Stimulated activated memory B cell treated with anti-CD40 and anti-IgM and Interleukin-4, amounts not matched to agents 10 μg/mL and 1 μg/mL and 100 μg/mL, for 72 hours (primary cell): ENCODE results near the gene PNMA6E.
A peak's percentile ranks its signal among the peaks of the same experiment; 100 is the strongest.

ENCODE experiments used
- ATAC-seq: fragments of 150-1000 bp; cut with Tn5 transposase; 2 replicates; pipeline ENCODE4 v1.10.0; 2021
- H3K27ac Mint-ChIP-seq: one replicate; pipeline ENCODE4 v1.8.0; 2022; ENCODE audit warnings: mild to moderate bottlenecking, mixed read lengths
- H3K27me3 Mint-ChIP-seq: one replicate; pipeline ENCODE4 v1.8.0; 2022; ENCODE audit warnings: mixed read lengths
- H3K36me3 Mint-ChIP-seq: one replicate; pipeline ENCODE4 v1.8.0; 2022; ENCODE audit warnings: mixed read lengths
- H3K4me1 Mint-ChIP-seq: one replicate; pipeline ENCODE4 v1.8.0; 2022; ENCODE audit warnings: mixed read lengths
- H3K4me3 Mint-ChIP-seq: one replicate; pipeline ENCODE4 v1.8.0; 2022; ENCODE audit warnings: mild to moderate bottlenecking, moderate library complexity, mixed read lengths
- H3K9me3 Mint-ChIP-seq: one replicate; pipeline ENCODE4 v1.8.0; 2022; ENCODE audit warnings: mixed read lengths

PNMA6E gene

GRCh38 chrX:153416781-153417450, 15.8 kb upstream of the PNMA6E start:
- Mint-ChIP-seq H3K9me3 (no peaks in the 10 kb centered on the region), H3K4me1 (peaks cover 12% of the 10 kb centered on the region), H3K27me3 (no peaks in the 10 kb centered on the region), H3K4me3 (no peak overlapping the region), H3K36me3 (peaks cover 15% of the 10 kb centered on the region), H3K27ac (no peak overlapping the region)
- no peak for ATAC-seq

- Mint-ChIP-seq H3K36me3 (peaks cover 8% of the 10 kb centered on the region), H3K27me3 (no peaks in the 10 kb centered on the region), H3K27ac (no peak overlapping the region), H3K4me1 (peaks cover 20% of the 10 kb centered on the region), H3K9me3 (no peaks in the 10 kb centered on the region), H3K4me3 (no peak overlapping the region)
- no peak for ATAC-seq
These were observed 13.8 kb upstream of the PNMA6E start for GRCh38 chrX:153414856-153415510.

DNA sequence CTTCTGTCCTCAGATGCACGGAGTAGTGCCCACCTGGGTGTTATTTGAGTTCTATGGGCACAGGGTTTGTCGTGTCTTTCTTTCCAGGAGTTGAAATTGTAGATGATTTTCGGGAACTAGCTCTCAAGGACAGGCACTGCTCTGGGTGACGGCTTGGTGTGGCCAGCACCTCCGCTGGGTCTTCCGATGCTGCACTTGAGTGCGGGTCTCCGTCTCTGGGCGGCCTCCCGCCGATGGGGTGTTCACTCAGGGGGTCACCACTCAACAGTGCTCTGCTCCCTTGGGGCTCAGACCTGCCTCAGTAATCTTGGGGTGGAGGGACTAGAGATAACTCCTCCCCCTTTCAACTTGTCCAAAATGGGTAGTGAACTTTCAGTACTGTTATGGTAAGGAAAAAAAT, 12.6 kb upstream of the PNMA6E start:
- H3K4me1 Mint-ChIP-seq, result peaks cover 20% of the 10 kb centered on the region
- H3K4me3 Mint-ChIP-seq, result no peak overlapping the region
- no peak overlapping the region for H3K27ac Mint-ChIP-seq
- H3K27me3 Mint-ChIP-seq, result no peaks in the 10 kb centered on the region
- H3K36me3 Mint-ChIP-seq, result peaks cover 8% of the 10 kb centered on the region
- no peak for ATAC-seq
- no peaks in the 10 kb centered on the region for H3K9me3 Mint-ChIP-seq

- no peak for ATAC-seq
- peak overlapping the region; percentile 80 for H3K27ac Mint-ChIP-seq
- peaks cover 8% of the 10 kb centered on the region for H3K36me3 Mint-ChIP-seq
- H3K9me3 Mint-ChIP-seq, result no peaks in the 10 kb centered on the region
- peaks cover 20% of the 10 kb centered on the region for H3K4me1 Mint-ChIP-seq
- no peak overlapping the region for H3K4me3 Mint-ChIP-seq
- no peaks in the 10 kb centered on the region for H3K27me3 Mint-ChIP-seq
These were observed 11.9 kb upstream of the PNMA6E start for GRCh38 chrX:153412746-153413720.

DNA sequence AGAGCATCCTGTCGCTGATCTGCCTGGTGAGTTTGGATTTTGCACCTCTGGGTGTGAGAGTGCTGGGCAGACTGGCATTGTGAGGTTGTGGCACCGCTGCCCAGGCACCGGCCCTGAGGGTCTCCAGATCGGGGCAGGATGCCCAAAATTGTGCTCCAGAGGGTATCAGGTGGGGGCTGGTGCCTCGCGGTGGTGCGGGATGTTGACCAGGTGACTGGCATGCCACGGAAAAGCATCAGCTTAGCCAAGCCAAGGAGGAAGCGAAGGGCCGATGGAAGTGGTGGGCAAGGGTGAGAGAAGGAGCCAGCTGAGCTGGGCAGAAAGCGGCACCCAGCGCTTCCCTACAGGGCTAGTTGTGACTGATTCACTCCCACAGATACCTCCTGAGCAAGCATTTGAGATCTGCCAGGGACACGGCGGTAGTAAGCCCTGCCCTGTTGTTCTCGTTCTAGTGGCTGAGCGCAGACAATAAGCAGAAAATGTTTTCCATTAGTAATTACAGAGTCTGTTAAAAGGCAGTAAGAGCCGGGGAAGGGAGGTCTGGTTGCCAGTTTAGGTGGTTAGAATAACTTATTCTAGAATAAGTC, 10.9 kb upstream of the PNMA6E start:
- Mint-ChIP-seq H3K27ac (peak overlapping the region; percentile 80), H3K4me1 (peaks cover 20% of the 10 kb centered on the region), H3K4me3 (peak overlapping the region; percentile 77), H3K27me3 (no peaks in the 10 kb centered on the region), H3K36me3 (no peaks in the 10 kb centered on the region), H3K9me3 (no peaks in the 10 kb centered on the region)
- ATAC-seq, result no peak

DNA sequence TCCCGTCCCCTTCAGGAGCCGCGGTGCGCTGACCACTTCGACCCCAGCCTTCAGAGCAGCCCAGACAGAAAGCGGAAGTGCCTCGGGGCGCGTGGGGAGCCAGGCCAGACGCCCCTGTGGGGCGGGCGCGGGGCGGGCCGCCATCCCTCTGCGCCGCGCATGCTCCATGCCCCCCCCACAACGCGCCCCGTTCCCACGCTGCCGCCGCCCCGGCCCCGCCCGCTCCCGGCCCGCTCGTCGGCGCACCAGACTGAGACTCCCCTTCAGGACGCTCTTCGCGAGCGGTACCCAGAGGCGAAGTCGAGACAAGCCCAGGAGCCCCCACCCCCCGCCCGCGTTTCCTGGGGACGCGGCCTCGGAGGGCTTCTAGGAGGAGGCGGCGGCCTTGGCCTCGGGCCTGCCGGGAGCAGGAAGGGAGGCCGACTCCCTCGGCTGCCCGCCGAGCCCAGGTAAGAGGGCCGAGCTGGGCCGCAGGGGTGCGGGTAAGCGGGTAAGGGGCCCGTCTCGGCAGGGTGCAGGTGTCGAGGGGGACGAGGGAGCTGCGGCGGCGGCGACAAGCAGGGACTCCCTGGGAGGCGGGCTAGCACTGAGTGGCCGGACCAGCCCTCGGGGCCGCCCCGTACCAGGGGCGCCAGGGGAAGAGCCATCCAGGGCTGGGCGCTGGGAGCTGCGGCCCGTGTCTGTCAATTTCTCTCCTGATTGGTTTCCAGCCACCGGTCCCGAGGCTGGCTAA, 10.3 kb upstream of the PNMA6E start, which contains the start of gene ZFP92:
TSS of gene ZFP92 (plus strand) at position 218 of the 733 bp plus-strand sequence. CDS start 6,851 bp downstream, outside the sequence.
- Mint-ChIP-seq H3K4me3 (peak within 1 kb of the TSS; percentile 77), H3K27me3 (no peaks in the 10 kb centered on the region), H3K4me1 (peaks cover 17% of the 10 kb centered on the region), H3K27ac (peak within 1 kb of the TSS; percentile 80), H3K36me3 (no peaks in the 10 kb centered on the region), H3K9me3 (no peaks in the 10 kb centered on the region)
- ATAC-seq, result peak; percentile 75

DNA sequence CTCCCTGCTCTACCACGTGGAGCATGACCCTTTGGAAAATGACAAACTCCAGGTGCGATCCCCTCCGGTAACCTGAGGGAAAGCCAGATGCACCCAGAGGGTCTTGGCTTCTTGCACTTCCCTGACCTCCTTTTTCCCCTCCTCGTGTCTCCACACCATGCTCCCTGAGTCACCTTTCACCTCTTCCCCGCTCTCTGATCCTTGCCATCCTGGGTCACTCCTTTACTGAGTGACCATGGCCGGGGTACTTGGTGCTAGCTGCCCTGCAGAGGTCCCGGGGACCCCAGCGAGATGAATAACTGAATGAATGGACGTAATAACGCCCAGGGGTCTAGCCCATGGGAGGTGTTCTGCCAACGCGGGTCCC, 9.7 kb upstream of the PNMA6E start:
- Mint-ChIP-seq H3K9me3 (no peaks in the 10 kb centered on the region), H3K36me3 (no peaks in the 10 kb centered on the region), H3K4me3 (peak overlapping the region; percentile 75), H3K27ac (peak overlapping the region; percentile 80), H3K4me1 (peaks cover 15% of the 10 kb centered on the region), H3K27me3 (no peaks in the 10 kb centered on the region)
- no peak for ATAC-seq

GRCh38 chrX:153410373-153410772, 9.2 kb upstream of the PNMA6E start:
- Mint-ChIP-seq H3K9me3 (no peaks in the 10 kb centered on the region), H3K36me3 (no peaks in the 10 kb centered on the region), H3K27me3 (no peaks in the 10 kb centered on the region), H3K4me3 (no peak overlapping the region), H3K4me1 (peaks cover 15% of the 10 kb centered on the region), H3K27ac (no peak overlapping the region)
- no peak for ATAC-seq

- H3K4me1 Mint-ChIP-seq, result peaks cover 15% of the 10 kb centered on the region
- no peak overlapping the region for H3K4me3 Mint-ChIP-seq
- no peaks in the 10 kb centered on the region for H3K36me3 Mint-ChIP-seq
- no peaks in the 10 kb centered on the region for H3K27me3 Mint-ChIP-seq
- no peak overlapping the region for H3K27ac Mint-ChIP-seq
- no peaks in the 10 kb centered on the region for H3K9me3 Mint-ChIP-seq
- ATAC-seq, result no peak
These were observed 8.4 kb upstream of the PNMA6E start for GRCh38 chrX:153409414-153410101.

- Mint-ChIP-seq H3K36me3 (no peaks in the 10 kb centered on the region), H3K4me1 (peaks cover 15% of the 10 kb centered on the region), H3K9me3 (no peaks in the 10 kb centered on the region), H3K27ac (no peak overlapping the region), H3K27me3 (no peaks in the 10 kb centered on the region), H3K4me3 (no peak overlapping the region)
- no peak for ATAC-seq
These were observed 7.8 kb upstream of the PNMA6E start for GRCh38 chrX:153408871-153409351.

DNA sequence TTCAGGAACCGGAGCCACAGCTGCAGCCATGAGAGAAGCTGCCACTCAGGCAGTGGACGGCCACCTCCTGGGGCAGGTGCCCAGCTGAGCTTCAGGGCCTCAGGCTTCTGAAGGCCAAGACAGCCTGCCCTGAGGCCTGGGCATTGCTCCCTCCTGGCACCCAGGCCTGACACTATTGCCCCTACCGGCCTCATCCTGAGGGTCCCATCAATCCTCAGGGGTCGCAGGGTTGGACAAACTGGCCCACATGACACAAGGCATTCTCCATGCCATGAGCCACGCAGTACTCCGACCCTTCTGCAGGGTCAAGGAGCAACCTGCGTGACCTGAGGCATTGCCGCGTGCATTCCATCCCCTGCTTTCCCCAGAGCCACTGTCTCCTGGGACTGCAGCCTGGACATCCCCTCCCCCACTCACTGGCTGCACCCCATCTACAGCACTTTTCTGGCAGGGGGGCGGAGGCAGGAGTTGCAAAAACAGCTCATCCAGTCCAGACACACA, 7.1 kb upstream of the PNMA6E start:
- no peak for ATAC-seq
- Mint-ChIP-seq H3K9me3 (no peaks in the 10 kb centered on the region), H3K27me3 (no peaks in the 10 kb centered on the region)

DNA sequence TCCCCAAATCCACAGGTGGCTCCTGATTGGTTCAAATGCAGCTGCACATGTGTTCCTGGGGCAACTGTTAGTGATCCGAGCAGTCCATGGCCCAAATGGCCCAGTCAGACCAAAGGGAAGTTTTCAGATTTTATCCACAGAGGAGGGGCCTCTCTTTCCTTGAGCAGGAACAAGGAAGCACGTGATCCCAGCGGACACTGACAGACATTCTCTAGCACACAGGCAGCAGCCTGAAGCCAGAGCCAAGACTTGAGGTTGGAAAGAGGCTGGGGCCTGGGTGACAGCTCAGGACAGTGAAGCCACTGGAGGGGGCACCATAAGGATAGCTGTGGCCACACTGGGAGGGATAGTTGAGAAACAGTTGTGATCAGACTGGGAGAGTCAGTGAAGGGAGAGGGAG, 6.6 kb upstream of the PNMA6E start:
- no peak overlapping the region for H3K27ac Mint-ChIP-seq
- ATAC-seq, result no peak
- H3K9me3 Mint-ChIP-seq, result no peaks in the 10 kb centered on the region
- no peaks in the 10 kb centered on the region for H3K27me3 Mint-ChIP-seq
- no peaks in the 10 kb centered on the region for H3K36me3 Mint-ChIP-seq
- no peak overlapping the region for H3K4me3 Mint-ChIP-seq
- peaks cover 15% of the 10 kb centered on the region for H3K4me1 Mint-ChIP-seq

More for the DNA sequence above, 7.1 kb upstream of the PNMA6E start:
- H3K36me3 Mint-ChIP-seq, result no peaks in the 10 kb centered on the region
- no peak overlapping the region for H3K27ac Mint-ChIP-seq
- H3K4me3 Mint-ChIP-seq, result no peak overlapping the region
- H3K4me1 Mint-ChIP-seq, result peaks cover 15% of the 10 kb centered on the region

GRCh38 chrX:153406903-153407302, 5.8 kb upstream of the PNMA6E start:
- Mint-ChIP-seq H3K4me3 (no peak overlapping the region), H3K27me3 (no peaks in the 10 kb centered on the region), H3K4me1 (peaks cover 8% of the 10 kb centered on the region), H3K36me3 (no peaks in the 10 kb centered on the region), H3K27ac (no peak overlapping the region), H3K9me3 (no peaks in the 10 kb centered on the region)
- no peak for ATAC-seq

- H3K27ac Mint-ChIP-seq, result no peak overlapping the region
- H3K27me3 Mint-ChIP-seq, result no peaks in the 10 kb centered on the region
- H3K4me3 Mint-ChIP-seq, result no peak overlapping the region
- peaks cover 4% of the 10 kb centered on the region for H3K4me1 Mint-ChIP-seq
- H3K36me3 Mint-ChIP-seq, result no peaks in the 10 kb centered on the region
- no peak for ATAC-seq
- H3K9me3 Mint-ChIP-seq, result no peaks in the 10 kb centered on the region
These were observed 4.9 kb upstream of the PNMA6E start for GRCh38 chrX:153406011-153406410.
